ENCODE measurements around the gene GNAI1.

GNAI1 gene

GRCh38 chr7:80187279-80187678 lies 52.6 kb downstream of the GNAI1 start:
- DNase-seq, result peak in 3 of 42 donors; percentile 22 to 52 (median 35)

GRCh38 chr7:80187727-80188126 lies 53.1 kb downstream of the GNAI1 start:
- intact Hi-C loops (cut with DNase I), result loop anchor here (10.0 kb wide), 1 partner anchor 53 kb away; the partner anchor contains the start of gene GNAI1
- DNase-seq, result no peak

More at GRCh38 chr7:80187279-80187678, 52.6 kb downstream of the GNAI1 start:
- intact Hi-C loops (cut with DNase I), result loop anchor here (10.0 kb wide), 1 partner anchor 52 kb away; the partner anchor contains the start of gene GNAI1

GRCh38 chr7:80189638-80190037 lies 55.0 kb downstream of the GNAI1 start:
- intact Hi-C loops (cut with DNase I), result loop anchor here (10.0 kb wide), 1 partner anchor 55 kb away; the partner anchor contains the start of gene GNAI1

GRCh38 chr7:80197627-80198026 lies 63.0 kb downstream of the GNAI1 start:
- no peak for DNase-seq
- intact Hi-C loops (cut with DNase I), result no loop called here

More at GRCh38 chr7:80189638-80190037, 55.0 kb downstream of the GNAI1 start:
- DNase-seq, result no peak

GRCh38 chr7:80199051-80199450 lies 64.4 kb downstream of the GNAI1 start:
- intact Hi-C loops (cut with DNase I), result no loop called here

GRCh38 chr7:80204454-80204853 lies 69.8 kb downstream of the GNAI1 start:
- intact Hi-C loops (cut with DNase I), result no loop called here
- DNase-seq, result no peak

More at GRCh38 chr7:80199051-80199450, 64.4 kb downstream of the GNAI1 start:
- DNase-seq, result no peak

GRCh38 chr7:80204919-80205318 lies 70.3 kb downstream of the GNAI1 start:
- intact Hi-C loops (cut with DNase I), result no loop called here
- no peak for DNase-seq

GRCh38 chr7:80206763-80207162 lies 72.1 kb downstream of the GNAI1 start:
- intact Hi-C loops (cut with DNase I), result no loop called here

GRCh38 chr7:80207501-80207900 lies 72.9 kb downstream of the GNAI1 start:
- no peak for DNase-seq
- intact Hi-C loops (cut with DNase I), result no loop called here

More at GRCh38 chr7:80206763-80207162, 72.1 kb downstream of the GNAI1 start:
- no peak for DNase-seq

- DNase-seq, result no peak
- intact Hi-C loops (cut with DNase I), result no loop called here
Measured at GRCh38 chr7:80208700-80209099, 74.1 kb downstream of the GNAI1 start.

- DNase-seq, result no peak
Measured at GRCh38 chr7:80210400-80210799, 75.8 kb downstream of the GNAI1 start.

GRCh38 chr7:80213814-80214213 lies 79.2 kb downstream of the GNAI1 start:
- intact Hi-C loops (cut with DNase I), result no loop called here

More at GRCh38 chr7:80210400-80210799, 75.8 kb downstream of the GNAI1 start:
- intact Hi-C loops (cut with DNase I), result no loop called here

GRCh38 chr7:80215734-80216133 lies 81.1 kb downstream of the GNAI1 start:
- no peak for DNase-seq
- intact Hi-C loops (cut with DNase I), result no loop called here

More at GRCh38 chr7:80213814-80214213, 79.2 kb downstream of the GNAI1 start:
- no peak for DNase-seq

GRCh38 chr7:80216996-80217842 lies 82.6 kb downstream of the GNAI1 start:
- DNase-seq, result no peak
- intact Hi-C loops (cut with DNase I), result no loop called here

GRCh38 chr7:80218723-80219122 lies 84.1 kb downstream of the GNAI1 start:
- intact Hi-C loops (cut with DNase I), result no loop called here
- no peak for DNase-seq

GRCh38 chr7:80220022-80220634 lies 85.5 kb downstream of the GNAI1 start:
- intact Hi-C loops (cut with DNase I), result no loop called here
- no peak for DNase-seq

GRCh38 chr7:80224415-80224814 lies 89.8 kb downstream of the GNAI1 start:
- intact Hi-C loops (cut with DNase I), result no loop called here
- peak in 4 of 42 donors; percentile 5 to 23 (median 21) for DNase-seq

GRCh38 chr7:80225361-80225760 lies 90.7 kb downstream of the GNAI1 start:
- DNase-seq, result no peak
- intact Hi-C loops (cut with DNase I), result no loop called here

- intact Hi-C loops (cut with DNase I), result no loop called here
- DNase-seq, result no peak
Measured at GRCh38 chr7:80226629-80227028, 92.0 kb downstream of the GNAI1 start.

- intact Hi-C loops (cut with DNase I), result no loop called here
- no peak for DNase-seq
Measured at GRCh38 chr7:80230327-80230726, 95.7 kb downstream of the GNAI1 start.

Measured in head of caudate nucleus (tissue), 42 donors.